HG03432 (cell line): Measurements from ENCODE around the gene ADCY3.

Experiments used
- ATAC-seq: cut with Tn5 transposase; IDR thresholded peaks from one replicate; pipeline ENCODE4 v1.9.1; 2021; ENCODE audit warnings: mild to moderate bottlenecking, moderate library complexity; ENCODE audit not compliant: unreplicated experiment

ADCY3 gene

DNA sequence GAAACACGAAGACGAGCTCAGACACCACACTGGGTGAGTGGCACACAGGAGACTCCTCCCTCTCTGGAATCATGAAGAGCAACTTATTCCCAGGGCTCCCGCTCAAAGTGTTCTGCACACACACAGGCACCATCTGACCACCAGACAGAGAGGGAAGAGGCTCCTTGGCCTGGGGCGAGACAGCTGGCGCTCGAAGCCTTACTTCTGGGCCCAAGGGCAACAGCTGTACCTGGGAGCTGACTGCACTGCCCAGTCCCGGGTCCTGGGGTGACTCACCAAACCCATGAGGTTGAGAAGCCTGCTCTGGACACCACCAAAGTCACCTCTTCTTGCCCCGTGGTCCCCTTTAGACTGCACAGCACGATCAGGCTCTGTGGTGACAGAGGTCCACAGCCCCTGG lies 42.4 kb downstream of the ADCY3 start:
- no peak for ATAC-seq

DNA sequence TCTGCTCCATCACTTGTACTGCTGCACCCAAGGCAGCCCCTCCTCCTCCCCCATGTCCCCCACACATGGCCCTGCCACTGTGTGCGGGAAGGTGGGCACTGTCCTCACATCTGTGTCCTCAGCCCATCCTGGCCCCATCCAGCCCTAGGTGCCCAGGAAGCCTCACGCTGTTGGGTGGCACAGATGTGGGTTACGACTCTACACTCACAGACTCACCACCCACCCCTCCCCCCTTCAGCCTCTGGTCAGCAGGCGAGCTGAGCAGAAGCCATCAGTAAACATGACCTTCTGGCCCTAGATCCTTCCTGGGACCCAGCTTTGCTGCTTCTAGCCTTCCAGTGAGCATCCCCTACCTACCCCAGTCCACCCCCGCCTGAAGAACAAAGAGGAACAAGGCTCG lies 43.0 kb downstream of the ADCY3 start:
- no peak for ATAC-seq

DNA sequence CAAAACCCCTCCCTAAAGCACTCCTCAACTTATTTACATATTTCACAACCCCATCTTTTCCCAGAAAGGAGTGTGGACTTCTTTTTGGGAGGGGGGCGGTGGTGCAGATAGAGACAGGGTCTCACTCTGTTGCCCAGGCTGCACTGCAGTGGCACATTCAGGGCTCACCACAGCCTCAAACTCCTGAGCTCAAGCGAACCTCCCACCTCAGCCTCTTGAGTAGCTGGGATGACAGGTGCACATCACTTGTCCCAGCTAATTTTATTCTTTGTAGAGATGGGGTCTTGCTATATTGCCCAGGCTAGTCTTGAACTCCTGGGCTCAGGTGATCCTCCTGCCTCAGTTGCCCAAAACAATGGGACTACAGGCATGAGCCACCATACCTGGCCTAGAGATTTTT lies 44.1 kb downstream of the ADCY3 start:
- no peak for ATAC-seq

DNA sequence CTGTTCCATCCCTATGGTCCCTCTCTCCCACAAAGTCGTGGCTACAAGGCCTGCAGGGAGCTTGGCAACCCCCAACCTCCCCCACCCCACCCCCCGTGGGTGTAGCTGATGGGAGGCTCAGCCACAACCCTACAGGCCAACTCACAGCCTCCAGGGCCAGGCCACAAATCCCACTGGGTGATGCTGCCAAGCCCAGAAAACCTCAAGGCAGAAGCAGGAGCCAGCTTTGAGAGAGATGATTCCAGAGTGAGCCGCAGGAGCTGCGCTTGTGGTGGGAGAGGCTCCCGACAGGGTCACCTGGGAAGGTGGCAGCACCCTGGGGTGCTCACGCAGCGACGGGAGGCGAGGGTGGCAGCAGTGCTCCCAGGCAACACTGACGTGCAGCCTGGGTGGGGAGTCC lies 44.8 kb downstream of the ADCY3 start:
- ATAC-seq, result no peak

DNA sequence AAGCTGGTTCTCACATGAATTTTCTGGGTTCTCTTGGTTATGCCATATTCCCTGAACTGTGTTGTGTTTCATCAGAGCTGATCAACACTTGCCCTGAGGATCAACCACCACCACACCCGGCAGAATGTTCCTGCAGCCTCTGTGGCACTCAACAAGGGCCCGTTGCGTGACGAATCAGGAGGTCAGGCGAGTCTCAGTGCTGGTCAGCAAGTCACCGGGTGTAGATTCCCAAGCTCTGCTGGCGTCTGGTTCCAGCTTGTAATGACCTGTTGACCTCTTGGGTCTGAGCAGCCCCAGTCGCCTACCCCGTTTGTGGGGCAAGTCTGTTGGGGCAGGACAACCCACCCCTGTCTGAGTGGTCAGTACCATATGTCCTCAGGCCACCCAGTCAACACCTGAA lies 46.0 kb downstream of the ADCY3 start:
- no peak for ATAC-seq

DNA sequence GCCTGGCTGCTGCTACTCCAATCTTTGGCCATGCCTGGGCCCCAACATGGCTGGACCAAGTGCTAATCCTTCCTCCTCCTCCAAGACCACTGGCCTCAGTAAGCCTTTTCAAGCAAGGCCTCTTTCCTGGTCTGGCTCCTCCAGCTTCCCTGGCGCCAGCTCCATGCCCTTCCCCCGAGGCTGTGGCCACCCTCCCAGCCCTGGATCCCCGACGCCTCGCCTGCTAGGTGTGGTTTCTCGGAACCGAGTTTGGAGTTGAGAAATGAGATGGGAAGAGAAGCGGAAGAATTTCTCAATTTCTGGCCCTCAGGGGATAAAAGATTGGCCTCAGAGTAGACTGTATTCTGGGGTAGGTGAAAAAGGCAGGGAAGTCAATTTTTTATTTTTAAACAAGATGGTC lies 46.4 kb downstream of the ADCY3 start:
- no peak for ATAC-seq

DNA sequence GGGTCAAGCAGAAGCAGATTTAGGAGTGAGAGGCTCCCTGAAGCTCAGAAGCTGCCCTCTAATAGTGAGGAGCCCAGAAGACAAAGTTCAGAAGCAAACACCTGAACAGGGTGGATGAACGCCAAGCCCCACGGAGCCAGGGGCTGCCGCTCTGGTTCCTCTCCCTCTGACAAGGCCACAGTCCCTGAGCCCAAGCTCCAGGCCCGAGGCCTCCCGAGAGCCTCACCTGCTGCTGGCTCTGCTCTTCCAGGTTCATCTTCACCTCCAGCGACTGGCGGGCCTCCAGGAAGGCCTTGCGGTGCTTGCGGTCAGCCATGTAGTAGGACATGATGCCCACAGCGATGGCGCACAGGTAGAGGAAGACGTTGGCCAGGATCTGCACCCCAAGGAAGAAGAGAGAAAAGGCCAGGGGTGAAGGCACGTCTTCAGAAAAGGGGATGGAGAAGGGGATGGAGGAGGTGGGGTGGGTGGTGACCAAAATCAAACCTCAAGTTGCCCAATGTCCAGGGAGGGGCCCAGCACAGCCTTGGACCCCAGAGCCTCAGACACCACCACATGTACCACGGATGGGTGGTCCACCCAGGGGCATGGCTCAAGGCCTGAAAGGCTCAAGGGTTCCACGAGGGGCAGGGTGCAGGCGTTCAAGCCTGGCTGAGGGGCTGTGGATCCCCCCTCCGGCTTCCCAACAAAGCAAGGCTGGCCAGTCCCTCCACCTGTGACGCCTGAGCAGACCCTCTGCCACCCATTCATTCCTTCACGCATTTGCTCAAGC lies 47.5 kb downstream of the ADCY3 start:
- no peak for ATAC-seq

DNA sequence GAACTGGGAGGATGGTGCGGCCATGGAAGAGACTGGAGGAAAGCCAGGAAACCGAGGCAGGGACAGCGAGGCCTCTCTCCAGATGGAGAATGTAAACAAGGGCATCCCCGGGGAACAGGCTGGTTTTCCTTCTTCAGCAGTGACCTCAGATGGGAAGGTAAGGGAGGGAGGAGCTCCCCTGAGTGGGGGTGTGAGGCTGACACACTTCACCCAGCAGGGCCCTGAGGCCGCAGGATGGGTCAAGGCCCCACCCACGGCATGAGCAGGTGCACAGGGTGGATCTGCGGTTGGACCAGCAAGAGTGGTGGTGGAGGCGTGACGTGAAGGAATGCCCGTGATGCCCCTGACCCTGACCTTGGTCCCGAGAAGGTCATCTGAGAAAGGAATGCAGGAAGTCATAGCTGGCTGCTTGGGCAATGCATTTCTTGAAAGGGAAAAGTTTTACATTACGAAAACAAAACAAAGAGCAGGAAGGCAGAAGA lies 48.1 kb downstream of the ADCY3 start:
- ATAC-seq, result no peak

DNA sequence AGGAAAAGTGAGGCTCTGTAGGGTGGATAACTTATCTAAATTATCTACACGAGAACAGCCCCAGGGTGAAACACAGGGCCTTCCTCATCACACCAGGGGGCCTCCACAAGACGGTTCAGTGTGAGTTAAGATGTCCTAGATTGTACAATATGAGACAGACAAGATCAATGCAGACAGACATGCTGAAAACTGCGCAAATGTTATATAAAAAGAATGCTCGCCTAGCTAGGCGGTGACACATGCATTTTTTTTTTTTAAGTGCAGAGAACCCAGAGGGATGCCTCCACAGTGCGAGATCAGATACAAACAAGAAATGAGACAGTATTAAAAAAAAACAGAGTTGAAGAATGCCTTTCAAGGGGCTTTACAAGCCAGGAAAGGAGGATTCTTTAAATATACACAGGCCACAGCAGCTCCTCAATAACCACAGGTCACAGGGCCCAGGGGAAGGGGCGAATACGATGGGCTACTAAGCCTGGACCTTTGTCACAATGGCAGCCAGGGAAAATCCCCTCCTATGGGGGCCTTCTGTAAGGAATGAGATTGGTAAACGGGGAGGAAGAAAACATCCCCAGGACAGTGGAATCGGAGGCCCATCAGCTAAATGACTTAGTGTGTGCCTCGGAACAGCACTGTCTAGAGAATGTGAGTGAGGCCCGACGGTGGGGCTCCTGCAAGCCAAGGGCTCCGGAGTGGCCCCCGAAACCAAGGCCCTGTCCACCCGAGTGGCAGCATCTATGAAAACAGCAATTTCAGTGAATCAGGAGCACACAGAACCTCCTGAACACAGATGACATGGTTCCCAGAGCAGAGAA lies 48.9 kb downstream of the ADCY3 start:
- ATAC-seq, result no peak

DNA sequence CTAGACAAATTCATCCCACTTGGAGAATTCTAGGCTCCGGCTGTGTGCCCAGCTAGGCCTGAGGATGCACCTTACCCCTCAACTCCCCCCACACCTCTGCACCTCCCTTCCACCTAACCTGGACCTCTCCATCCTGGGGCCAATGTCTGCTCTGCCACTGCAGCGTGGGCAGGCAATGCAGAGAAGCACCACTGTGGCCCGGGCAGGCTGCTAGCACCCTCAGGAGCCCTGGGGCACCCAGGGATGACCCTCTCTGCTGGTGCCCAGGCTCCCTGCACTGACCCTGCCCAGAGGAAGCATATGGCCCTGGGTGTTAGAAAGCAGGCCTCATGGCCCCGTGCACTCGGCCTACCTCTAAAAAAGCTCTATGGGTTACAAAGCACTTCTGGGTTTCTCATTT lies 49.6 kb downstream of the ADCY3 start:
- ATAC-seq, result no peak

DNA sequence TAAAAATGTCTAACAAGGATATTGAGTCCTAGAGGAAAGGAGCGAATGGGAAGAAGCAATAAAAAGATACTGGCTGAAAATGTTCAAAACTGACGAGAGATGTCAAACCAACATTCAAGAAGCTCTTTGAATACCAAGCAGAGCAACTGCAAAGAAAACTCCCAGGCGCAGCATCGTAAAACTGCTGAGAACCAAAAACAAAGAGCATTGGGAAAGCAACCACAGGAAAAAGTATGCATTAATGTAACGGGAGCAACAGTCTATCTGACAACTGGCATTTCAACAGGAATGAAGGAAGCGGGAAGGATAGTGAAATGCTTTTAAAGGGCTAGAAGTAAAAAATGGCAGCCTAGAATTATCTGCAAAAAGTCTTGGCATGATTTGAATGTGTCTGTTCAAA lies 53.1 kb downstream of the ADCY3 start:
- no peak for ATAC-seq

DNA sequence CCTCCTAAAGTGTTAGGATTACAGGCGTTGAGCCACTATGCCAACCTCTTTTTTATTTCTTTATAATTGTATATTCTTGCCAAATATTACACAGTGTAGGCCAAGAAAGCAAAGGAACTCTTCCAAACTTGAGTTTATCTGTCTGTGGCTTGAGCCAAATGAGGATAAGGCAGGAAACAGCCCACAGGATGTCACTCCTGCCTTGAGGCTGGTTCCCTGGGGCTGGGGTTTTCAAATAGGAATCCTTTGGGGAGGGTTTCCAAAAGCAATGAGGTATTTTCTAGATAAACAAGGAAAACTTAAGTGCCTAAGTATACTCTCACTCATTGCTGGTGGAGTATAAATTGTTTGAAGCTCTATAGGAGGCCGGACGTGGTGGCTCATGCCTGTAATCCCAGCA lies 56.4 kb downstream of the ADCY3 start:
- ATAC-seq, result no peak

DNA sequence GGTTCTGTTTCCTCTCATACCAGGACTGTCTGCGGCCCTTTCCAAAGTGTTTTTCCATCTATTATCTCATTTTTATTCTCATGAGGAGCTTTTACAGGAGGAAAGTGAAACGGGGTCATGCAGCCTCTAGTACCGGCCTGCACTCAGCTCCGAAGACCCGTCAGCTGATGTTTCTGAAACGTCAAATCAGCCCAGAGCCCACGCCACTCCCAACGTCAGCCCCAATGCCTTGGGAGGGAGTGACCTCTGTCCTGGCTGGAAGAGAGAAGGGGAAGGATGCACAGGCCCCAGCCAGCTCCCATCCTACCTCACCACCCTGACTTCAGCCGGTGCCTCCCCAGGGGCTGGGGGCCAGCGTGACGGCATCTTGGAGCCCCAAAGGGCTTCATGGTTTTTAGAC lies 58.5 kb downstream of the ADCY3 start:
- no peak for ATAC-seq

DNA sequence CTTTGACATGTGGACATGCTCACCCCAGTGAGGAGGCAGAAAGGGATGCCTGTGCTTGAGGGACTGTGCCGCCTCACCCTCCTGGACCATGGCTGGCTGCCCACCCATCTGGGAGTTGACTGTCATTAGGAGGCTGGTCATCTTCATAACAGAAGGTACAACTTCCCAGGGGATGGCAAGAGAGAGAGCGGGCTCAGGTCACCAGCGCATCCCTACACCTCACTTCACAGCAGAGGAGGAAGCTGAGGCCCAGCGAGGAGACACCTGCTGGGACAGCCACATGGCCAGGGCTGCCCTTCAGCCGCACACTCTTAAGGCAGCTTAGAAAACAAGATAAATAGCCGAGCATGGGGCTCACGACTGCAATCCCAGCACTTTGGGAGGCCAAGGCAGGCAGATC lies 59.4 kb downstream of the ADCY3 start:
- ATAC-seq, result no peak

DNA sequence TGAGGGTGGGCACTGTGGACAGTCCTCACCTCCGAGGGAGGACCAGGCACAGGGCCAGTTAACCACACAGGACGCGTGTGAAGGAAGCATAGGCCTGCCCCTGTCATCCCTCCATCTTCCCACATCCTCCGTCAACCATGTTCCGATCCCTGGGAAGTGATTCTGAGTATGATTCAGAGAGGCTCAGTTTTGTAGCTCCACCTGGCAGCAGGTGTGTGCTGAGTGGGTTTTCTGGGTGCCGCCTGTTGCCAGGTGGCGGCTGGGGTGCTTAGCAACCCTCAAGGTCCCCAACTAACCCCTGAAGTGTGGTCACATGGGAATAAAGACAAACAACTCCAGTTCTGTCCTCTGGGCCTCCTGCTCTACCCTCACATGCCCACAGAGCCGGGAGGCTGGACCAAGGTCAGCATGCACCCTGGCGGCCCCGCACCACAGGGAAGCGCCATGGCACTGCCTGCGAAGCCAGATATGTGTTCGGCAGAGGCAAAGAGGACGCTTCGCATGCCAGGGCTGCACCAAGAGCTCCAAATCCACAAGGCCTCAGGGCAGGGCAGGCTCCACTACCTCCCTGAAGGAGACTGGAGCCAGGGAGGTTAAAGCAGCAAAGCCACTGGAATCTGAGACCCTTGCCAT lies 60.0 kb downstream of the ADCY3 start:
- ATAC-seq, result no peak

DNA sequence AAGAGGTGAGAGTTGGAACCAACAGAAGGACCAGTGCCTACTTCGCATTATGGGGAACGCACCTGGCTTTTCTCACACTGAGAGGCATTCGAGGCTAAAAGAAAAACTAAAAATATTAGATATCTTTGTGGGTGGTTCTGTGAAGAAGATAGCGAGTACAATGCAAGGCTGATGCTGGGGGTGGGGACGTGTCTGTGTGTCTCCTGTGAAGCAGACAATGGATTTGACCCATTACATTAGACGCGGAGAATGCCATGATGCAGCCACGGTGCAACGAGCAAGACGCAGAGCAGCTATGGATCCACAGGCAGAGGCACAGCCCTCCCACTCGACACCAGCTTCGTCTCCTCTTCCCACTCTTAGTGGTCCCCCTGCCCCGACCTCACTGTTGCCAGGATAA lies 61.0 kb downstream of the ADCY3 start:
- ATAC-seq, result no peak

DNA sequence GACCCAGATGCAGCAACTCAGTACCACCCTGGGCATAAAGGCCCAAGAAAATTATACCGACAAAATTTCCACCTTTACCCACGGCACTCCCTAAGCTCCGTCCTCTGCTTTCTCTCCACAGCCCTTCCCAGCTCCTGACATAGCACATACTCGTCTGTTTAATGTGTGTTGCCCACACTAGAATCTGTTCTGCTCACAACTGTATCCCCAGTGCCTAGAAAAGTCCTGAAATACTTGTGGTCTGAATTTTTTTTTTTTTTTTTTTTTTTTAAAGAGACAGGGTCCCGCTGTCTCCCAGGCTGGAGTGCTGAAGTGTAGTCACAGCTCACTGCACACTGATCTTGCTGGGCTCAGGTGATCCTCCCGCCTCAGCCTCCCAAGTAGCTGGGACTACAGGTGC lies 62.3 kb downstream of the ADCY3 start:
- ATAC-seq, result no peak

DNA sequence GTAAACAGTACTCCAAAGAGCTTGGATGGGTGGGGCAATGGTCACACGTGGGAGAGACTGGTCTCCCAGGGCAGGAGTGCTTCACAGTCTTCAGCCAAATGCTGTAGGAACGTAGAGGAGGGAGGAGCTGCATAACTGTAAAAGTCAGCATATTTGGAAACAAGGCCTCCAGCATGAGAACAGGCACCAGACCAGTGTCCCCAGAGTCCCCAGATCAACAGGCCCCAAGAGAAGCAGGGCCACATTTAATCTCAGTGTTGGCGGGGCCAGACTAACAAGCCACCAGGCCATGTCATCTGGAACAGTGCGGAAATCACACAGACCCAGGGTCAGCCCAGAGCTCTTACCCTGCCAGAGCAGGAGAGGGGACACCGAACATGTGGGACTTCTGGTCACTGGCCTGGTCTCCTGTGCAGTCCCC lies 63.2 kb downstream of the ADCY3 start:
- no peak for ATAC-seq

DNA sequence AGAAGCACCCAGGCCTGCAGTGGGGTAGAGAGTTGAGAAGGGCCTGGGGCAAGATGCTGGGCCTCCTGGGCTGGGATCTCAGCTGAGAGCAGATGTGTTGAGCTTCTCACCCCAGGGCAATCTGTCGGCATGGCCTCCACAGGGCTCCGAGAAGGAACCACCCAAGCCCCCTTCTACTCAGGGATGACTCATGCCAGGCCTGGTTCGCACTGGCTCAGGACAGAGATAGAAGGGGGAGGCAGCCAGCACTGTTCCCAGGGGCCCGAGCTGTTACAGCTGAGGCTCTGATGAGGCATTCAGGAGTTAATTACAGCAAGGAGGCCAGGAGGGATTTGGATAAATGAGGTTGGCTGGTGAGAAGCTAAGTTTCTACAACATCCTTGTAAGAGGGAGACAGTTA lies 64.3 kb downstream of the ADCY3 start:
- no peak for ATAC-seq

DNA sequence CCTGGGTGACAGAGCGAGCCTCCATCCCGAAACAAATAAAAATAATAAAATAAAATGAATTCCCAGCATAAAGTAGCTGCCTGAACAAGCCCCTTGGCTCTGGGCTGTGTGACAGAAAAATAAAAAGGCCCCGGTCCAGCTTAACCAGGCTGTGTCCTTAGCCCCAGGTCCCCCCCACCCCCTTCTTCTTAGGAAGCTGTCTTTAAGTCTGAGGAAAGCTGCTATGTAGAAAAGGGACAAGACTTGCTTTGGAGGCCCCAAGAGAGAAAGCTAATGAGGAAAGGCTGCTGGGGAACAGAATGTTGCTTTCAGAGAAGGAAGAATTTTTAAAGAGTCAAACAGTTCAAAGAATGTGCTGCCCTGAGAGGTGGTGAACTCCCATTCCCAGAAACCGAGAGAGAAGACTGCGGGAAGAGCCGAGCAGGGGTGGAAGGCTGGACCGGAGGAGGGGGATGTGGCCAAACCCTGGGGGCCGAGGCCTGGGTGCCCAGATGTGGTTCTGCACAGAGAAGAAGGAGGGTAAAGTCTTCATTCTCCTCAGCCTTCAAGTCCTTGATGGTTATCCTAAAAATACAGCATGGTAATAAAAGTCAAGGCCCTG lies 64.9 kb downstream of the ADCY3 start:
- no peak for ATAC-seq

DNA sequence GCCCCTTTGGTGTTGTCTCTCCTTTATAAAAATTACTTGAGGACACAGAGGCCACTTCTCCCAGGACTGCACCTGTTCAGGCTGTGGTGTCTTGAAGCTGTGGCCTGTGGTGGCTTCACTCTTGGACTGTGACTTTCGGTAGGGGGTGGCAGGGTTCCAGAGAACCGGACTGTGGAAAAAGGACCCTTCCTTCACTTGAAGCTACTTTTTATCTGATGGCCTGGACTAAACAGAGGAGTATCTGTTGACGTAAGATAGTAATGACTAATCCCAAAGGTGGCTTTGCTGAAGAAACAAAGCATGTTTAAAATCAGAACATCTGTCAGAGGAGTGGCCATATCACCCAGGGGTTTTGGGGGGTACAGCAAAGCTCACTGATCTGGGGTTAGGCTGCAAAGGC lies 66.0 kb downstream of the ADCY3 start:
- ATAC-seq, result no peak
